Spleen (tissue), 7 donors: ENCODE measurements around the gene NPHP4.

ENCODE experiments used
- POLR2A ChIP-seq, 3 donors: fragments of 450-650 bp; IDR thresholded peaks; one replicate each; pipeline ENCODE4 v1.5.1; 2017; ENCODE audit warnings: antibody characterized with exemption in 3 of 3, mild to moderate bottlenecking in 1 of 3
- TF ChIP-seq, protein P1 (sequence below), 11 experiments: fragments of 200-600 bp in 7 of 11; fragments of 450-650 bp in 4 of 11; sonication (generic) in 4 of 11; IDR thresholded peaks in 8 of 11; conservative IDR thresholded peaks in 3 of 11; 1 replicate in 7 of 11; 2 replicates in 4 of 11; pipeline versions ENCODE4 v1.4.0 to v1.8.0; 2016 to 2021; ENCODE audit warnings: antibody characterized with exemption in 11 of 11, inconsistent platforms in 4 of 11, mild to moderate bottlenecking in 1 of 11
- donor health status: DM: no; HTN: no; CAD: no; lungs with moderate emphysema.
- donor health status: DM: no; HTN: no; CAD: no.
- donor health status: DM: no; HTN: no; CAD: no.

DNA sequence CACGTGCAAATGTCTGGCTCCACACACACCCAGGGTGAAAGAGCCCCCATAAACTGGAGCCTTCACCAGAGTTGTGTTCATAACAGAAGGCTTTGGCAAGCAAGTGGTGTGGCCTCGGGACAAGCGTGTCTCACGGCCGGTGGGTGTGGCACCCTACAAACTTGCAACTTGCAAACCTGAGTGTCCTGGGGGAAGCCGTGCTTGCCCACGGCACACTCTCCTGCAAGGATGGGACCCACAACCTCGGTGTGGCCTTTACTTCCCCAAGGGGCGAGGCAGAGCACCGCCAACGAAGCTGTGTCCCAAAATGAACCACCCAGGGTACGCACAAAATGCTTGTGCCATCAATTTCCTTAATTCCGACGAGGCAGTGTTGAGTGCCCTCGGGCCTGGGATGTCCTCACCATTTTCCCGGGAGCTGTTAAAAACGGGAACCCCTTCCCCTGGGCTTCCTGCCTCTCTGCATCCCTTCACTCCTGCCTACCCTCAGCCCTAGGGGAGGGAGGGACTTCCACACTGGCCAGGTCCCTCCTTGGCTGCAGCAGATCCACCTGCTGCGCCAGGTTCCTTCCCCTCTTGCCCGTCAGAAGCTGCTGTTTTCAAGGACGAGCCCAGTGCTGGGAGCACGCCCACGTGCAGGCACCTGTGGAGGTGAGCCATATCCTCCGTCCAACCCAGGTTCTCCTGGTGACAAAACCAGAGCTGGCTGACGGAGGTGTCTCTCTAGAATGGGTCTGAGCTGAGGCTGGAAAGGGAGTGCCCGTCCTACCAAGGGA lies 111.4 kb downstream of the NPHP4 start:
- TF ChIP-seq, protein P1, sequence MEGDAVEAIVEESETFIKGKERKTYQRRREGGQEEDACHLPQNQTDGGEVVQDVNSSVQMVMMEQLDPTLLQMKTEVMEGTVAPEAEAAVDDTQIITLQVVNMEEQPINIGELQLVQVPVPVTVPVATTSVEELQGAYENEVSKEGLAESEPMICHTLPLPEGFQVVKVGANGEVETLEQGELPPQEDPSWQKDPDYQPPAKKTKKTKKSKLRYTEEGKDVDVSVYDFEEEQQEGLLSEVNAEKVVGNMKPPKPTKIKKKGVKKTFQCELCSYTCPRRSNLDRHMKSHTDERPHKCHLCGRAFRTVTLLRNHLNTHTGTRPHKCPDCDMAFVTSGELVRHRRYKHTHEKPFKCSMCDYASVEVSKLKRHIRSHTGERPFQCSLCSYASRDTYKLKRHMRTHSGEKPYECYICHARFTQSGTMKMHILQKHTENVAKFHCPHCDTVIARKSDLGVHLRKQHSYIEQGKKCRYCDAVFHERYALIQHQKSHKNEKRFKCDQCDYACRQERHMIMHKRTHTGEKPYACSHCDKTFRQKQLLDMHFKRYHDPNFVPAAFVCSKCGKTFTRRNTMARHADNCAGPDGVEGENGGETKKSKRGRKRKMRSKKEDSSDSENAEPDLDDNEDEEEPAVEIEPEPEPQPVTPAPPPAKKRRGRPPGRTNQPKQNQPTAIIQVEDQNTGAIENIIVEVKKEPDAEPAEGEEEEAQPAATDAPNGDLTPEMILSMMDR (IDR thresholded peaks at IDR 0.05 in 8 of 11, conservative IDR thresholded peaks at IDR 0.05 in 3 of 11), result no peak
- no peak for TF ChIP-seq POLR2A (IDR thresholded peaks at IDR 0.05)
